ENCODE data around the gene LCE6A. TPM values are rescaled to one million over a fixed set of nuclear protein-coding genes. Genes with fewer than 3 reads are reported as not detected.

The LCE6A gene
- not detected in 2 replicates for total RNA-seq (2014; rRNA removed; shearing (Covaris generic))

- no peaks in the 10 kb centered on the region for H3K36me3 ChIP-seq
- no peak for DNase-seq (ENCODE audit: low read depth in 1 of 2, low spot score in 2 of 2)
- no peaks in the 10 kb centered on the region for H3K4me1 ChIP-seq (replicated peaks)
- no peak within 1 kb of the TSS for H3K4me3 ChIP-seq
- H3K27me3 ChIP-seq (replicated peaks) = no peaks in the 10 kb centered on the region
- no peak within 1 kb of the TSS for H3K27ac ChIP-seq
- no peaks in the 10 kb centered on the region for H3K9me3 ChIP-seq (replicated peaks)
Measured at GRCh38 chr1:152842556-152842955, at the start of gene LCE6A. Gene LCE6A (plus strand): TSS chr1:152842856. CDS start chr1:152843521, 665 bp downstream.

- Histone ChIP-seq H3K27me3 (replicated peaks) (peaks cover 5% of the 10 kb centered on the region; the same call in 1 of the 2 replicates), H3K9me3 (replicated peaks) (no peaks in the 10 kb centered on the region), H3K4me3 (no peak overlapping the region), H3K27ac (no peak overlapping the region), H3K36me3 (no peaks in the 10 kb centered on the region), H3K4me1 (replicated peaks) (no peaks in the 10 kb centered on the region)
- DNase-seq (ENCODE audit: low read depth in 1 of 2, low spot score in 2 of 2) = no peak
Measured at GRCh38 chr1:152795686-152796085, 47.0 kb upstream of the LCE6A start.

- Histone ChIP-seq H3K27ac (no peak within 1 kb of the TSS), H3K27me3 (replicated peaks) (peaks cover 4% of the 10 kb centered on the region; the same call in 1 of the 2 replicates), H3K4me1 (replicated peaks) (no peaks in the 10 kb centered on the region), H3K9me3 (replicated peaks) (no peaks in the 10 kb centered on the region), H3K36me3 (no peaks in the 10 kb centered on the region), H3K4me3 (no peak within 1 kb of the TSS)
- DNase-seq (ENCODE audit: low read depth in 1 of 2, low spot score in 2 of 2) = no peak
Measured at GRCh38 chr1:152796421-152796820, 46.2 kb upstream of the LCE6A start, which contains the start of gene LCE1D. Gene LCE1D (plus strand): TSS chr1:152796721. CDS start chr1:152797795, 1,074 bp downstream.

GRCh38 chr1:152801333-152801732 lies 41.3 kb upstream of the LCE6A start:
- Histone ChIP-seq H3K27me3 (replicated peaks) (no peaks in the 10 kb centered on the region), H3K9me3 (replicated peaks) (no peaks in the 10 kb centered on the region), H3K4me3 (no peak overlapping the region), H3K4me1 (replicated peaks) (no peaks in the 10 kb centered on the region), H3K27ac (no peak overlapping the region), H3K36me3 (no peaks in the 10 kb centered on the region)
- no peak for DNase-seq (ENCODE audit: low read depth in 1 of 2, low spot score in 2 of 2)

- H3K4me1 ChIP-seq (replicated peaks) = no peaks in the 10 kb centered on the region
- H3K36me3 ChIP-seq = no peaks in the 10 kb centered on the region
- H3K4me3 ChIP-seq = no peak within 1 kb of the TSS
- H3K9me3 ChIP-seq (replicated peaks) = no peaks in the 10 kb centered on the region
- no peaks in the 10 kb centered on the region; the same call in 1 of the 2 replicates for H3K27me3 ChIP-seq (replicated peaks)
- no peak within 1 kb of the TSS for H3K27ac ChIP-seq
- DNase-seq (ENCODE audit: low read depth in 1 of 2, low spot score in 2 of 2) = no peak
Measured at GRCh38 chr1:152806576-152806975, 36.1 kb upstream of the LCE6A start, which contains the start of gene LCE1C. Gene LCE1C (minus strand): TSS chr1:152806651. CDS start chr1:152805478, 1,173 bp downstream.

GRCh38 chr1:152811050-152811449 lies 31.6 kb upstream of the LCE6A start:
- no peak overlapping the region for H3K4me3 ChIP-seq
- no peaks in the 10 kb centered on the region for H3K36me3 ChIP-seq
- no peak for DNase-seq (ENCODE audit: low read depth in 1 of 2, low spot score in 2 of 2)
- peaks cover 3% of the 10 kb centered on the region; the same call in 1 of the 2 replicates for H3K27me3 ChIP-seq (replicated peaks)
- no peak overlapping the region for H3K27ac ChIP-seq
- H3K9me3 ChIP-seq (replicated peaks) = no peaks in the 10 kb centered on the region
- no peaks in the 10 kb centered on the region for H3K4me1 ChIP-seq (replicated peaks)

- no peak within 1 kb of the TSS for H3K27ac ChIP-seq
- no peaks in the 10 kb centered on the region for H3K4me1 ChIP-seq (replicated peaks)
- no peaks in the 10 kb centered on the region for H3K36me3 ChIP-seq
- no peaks in the 10 kb centered on the region for H3K9me3 ChIP-seq (replicated peaks)
- no peak within 1 kb of the TSS for H3K4me3 ChIP-seq
- no peak for DNase-seq (ENCODE audit: low read depth in 1 of 2, low spot score in 2 of 2)
- peaks cover 3% of the 10 kb centered on the region; the same call in 1 of the 2 replicates for H3K27me3 ChIP-seq (replicated peaks)
Measured at GRCh38 chr1:152811671-152812070, 31.0 kb upstream of the LCE6A start, which contains the start of gene LCE1B. Gene LCE1B (plus strand): TSS chr1:152811971. CDS start chr1:152812447, 476 bp downstream.

- Histone ChIP-seq H3K36me3 (no peaks in the 10 kb centered on the region), H3K4me1 (replicated peaks) (no peaks in the 10 kb centered on the region), H3K9me3 (replicated peaks) (no peaks in the 10 kb centered on the region), H3K4me3 (no peak overlapping the region), H3K27me3 (replicated peaks) (0 out of 2 replicates have a peak, but pooled peaks cover 3% of the 10 kb centered on the region), H3K27ac (no peak overlapping the region)
- no peak for DNase-seq (ENCODE audit: low read depth in 1 of 2, low spot score in 2 of 2)
Measured at GRCh38 chr1:152817309-152817708, 25.3 kb upstream of the LCE6A start.

- Histone ChIP-seq H3K27ac (no peak overlapping the region), H3K27me3 (replicated peaks) (peaks cover 3% of the 10 kb centered on the region), H3K4me1 (replicated peaks) (no peaks in the 10 kb centered on the region), H3K9me3 (replicated peaks) (no peaks in the 10 kb centered on the region), H3K4me3 (no peak overlapping the region), H3K36me3 (no peaks in the 10 kb centered on the region)
- DNase-seq (ENCODE audit: low read depth in 1 of 2, low spot score in 2 of 2) = peak in 1 of 2 experiments; percentile 18
Measured at GRCh38 chr1:152823294-152823693, 19.4 kb upstream of the LCE6A start.

- Histone ChIP-seq H3K27me3 (replicated peaks) (peaks cover 3% of the 10 kb centered on the region), H3K4me3 (no peak overlapping the region), H3K27ac (no peak overlapping the region), H3K9me3 (replicated peaks) (no peaks in the 10 kb centered on the region), H3K36me3 (no peaks in the 10 kb centered on the region), H3K4me1 (replicated peaks) (no peaks in the 10 kb centered on the region)
- DNase-seq (ENCODE audit: low read depth in 1 of 2, low spot score in 2 of 2) = no peak
Measured at GRCh38 chr1:152824964-152825363, 17.7 kb upstream of the LCE6A start.

- Histone ChIP-seq H3K36me3 (no peaks in the 10 kb centered on the region), H3K4me1 (replicated peaks) (no peaks in the 10 kb centered on the region), H3K27me3 (replicated peaks) (peaks cover 3% of the 10 kb centered on the region), H3K27ac (no peak within 1 kb of the TSS), H3K4me3 (no peak within 1 kb of the TSS), H3K9me3 (replicated peaks) (no peaks in the 10 kb centered on the region)
- DNase-seq (ENCODE audit: low read depth in 1 of 2, low spot score in 2 of 2) = no peak
Measured at GRCh38 chr1:152827173-152827572, 15.5 kb upstream of the LCE6A start, which contains the start of gene LCE1A. Gene LCE1A (plus strand): TSS chr1:152827473. CDS start chr1:152827473, 0 bp downstream.

GRCh38 chr1:152836870-152837269 lies 5.8 kb upstream of the LCE6A start:
- no peaks in the 10 kb centered on the region for H3K9me3 ChIP-seq (replicated peaks)
- no peak overlapping the region for H3K4me3 ChIP-seq
- no peaks in the 10 kb centered on the region for H3K27me3 ChIP-seq (replicated peaks)
- no peak overlapping the region for H3K27ac ChIP-seq
- no peak for DNase-seq (ENCODE audit: low read depth in 1 of 2, low spot score in 2 of 2)
- no peaks in the 10 kb centered on the region for H3K36me3 ChIP-seq
- no peaks in the 10 kb centered on the region for H3K4me1 ChIP-seq (replicated peaks)

- DNase-seq (ENCODE audit: low read depth in 1 of 2, low spot score in 2 of 2) = no peak
- H3K27ac ChIP-seq = no peak overlapping the region
- no peaks in the 10 kb centered on the region for H3K36me3 ChIP-seq
- no peaks in the 10 kb centered on the region for H3K9me3 ChIP-seq (replicated peaks)
- H3K4me3 ChIP-seq = no peak overlapping the region
- H3K4me1 ChIP-seq (replicated peaks) = no peaks in the 10 kb centered on the region
- H3K27me3 ChIP-seq (replicated peaks) = no peaks in the 10 kb centered on the region
Measured at GRCh38 chr1:152855661-152856060, 13.0 kb downstream of the LCE6A start.

- DNase-seq (ENCODE audit: low read depth in 1 of 2, low spot score in 2 of 2) = no peak
- Histone ChIP-seq H3K9me3 (replicated peaks) (no peaks in the 10 kb centered on the region), H3K36me3 (no peaks in the 10 kb centered on the region), H3K27me3 (replicated peaks) (no peaks in the 10 kb centered on the region), H3K4me1 (replicated peaks) (no peaks in the 10 kb centered on the region), H3K27ac (no peak overlapping the region), H3K4me3 (no peak overlapping the region)
Measured at GRCh38 chr1:152858062-152858461, 15.4 kb downstream of the LCE6A start.

GRCh38 chr1:152859696-152860095 lies 17.0 kb downstream of the LCE6A start, which contains the start of gene LCE7A:
Gene LCE7A (plus strand): TSS chr1:152859996. CDS start chr1:152860698, 702 bp downstream.
- Histone ChIP-seq H3K36me3 (no peaks in the 10 kb centered on the region), H3K27ac (no peak within 1 kb of the TSS), H3K9me3 (replicated peaks) (no peaks in the 10 kb centered on the region), H3K27me3 (replicated peaks) (no peaks in the 10 kb centered on the region), H3K4me3 (no peak within 1 kb of the TSS), H3K4me1 (replicated peaks) (no peaks in the 10 kb centered on the region)
- DNase-seq (ENCODE audit: low read depth in 1 of 2, low spot score in 2 of 2) = no peak

All from SJSA1 (cell line).